ENCODE measurements around the gene SLC39A11.

DNA sequence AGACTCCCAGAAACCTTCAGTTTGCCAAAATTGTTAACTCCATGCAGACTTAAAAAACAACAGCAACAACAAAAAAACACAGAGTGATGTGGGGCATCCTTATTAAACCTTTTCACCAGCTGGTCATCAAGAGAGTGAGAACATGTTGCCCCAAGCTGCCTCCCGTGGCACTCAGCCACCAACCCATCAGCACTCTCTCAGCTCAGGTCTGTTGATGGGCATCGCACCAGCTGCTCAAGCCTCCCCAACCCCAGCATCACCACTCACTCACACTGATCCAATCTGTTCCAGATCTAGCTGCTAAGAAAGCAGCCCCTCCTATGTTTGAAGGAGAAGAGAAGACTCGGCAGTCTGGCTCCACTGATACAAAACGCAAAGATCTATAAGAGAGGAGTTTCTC, 46.8 kb downstream of the SLC39A11 start:
- TF ChIP-seq, protein P1, sequence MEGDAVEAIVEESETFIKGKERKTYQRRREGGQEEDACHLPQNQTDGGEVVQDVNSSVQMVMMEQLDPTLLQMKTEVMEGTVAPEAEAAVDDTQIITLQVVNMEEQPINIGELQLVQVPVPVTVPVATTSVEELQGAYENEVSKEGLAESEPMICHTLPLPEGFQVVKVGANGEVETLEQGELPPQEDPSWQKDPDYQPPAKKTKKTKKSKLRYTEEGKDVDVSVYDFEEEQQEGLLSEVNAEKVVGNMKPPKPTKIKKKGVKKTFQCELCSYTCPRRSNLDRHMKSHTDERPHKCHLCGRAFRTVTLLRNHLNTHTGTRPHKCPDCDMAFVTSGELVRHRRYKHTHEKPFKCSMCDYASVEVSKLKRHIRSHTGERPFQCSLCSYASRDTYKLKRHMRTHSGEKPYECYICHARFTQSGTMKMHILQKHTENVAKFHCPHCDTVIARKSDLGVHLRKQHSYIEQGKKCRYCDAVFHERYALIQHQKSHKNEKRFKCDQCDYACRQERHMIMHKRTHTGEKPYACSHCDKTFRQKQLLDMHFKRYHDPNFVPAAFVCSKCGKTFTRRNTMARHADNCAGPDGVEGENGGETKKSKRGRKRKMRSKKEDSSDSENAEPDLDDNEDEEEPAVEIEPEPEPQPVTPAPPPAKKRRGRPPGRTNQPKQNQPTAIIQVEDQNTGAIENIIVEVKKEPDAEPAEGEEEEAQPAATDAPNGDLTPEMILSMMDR (IDR thresholded peaks at IDR 0.05), result no peak
- TF ChIP-seq POLR2A (IDR thresholded peaks at IDR 0.05), result no peak
